Stimulated activated naive CD8-positive, alpha-beta T cell treated with anti-CD3 and anti-CD28 coated beads, Interleukin-15, amount 100 ng/mL, for 72 hours (primary cell): ENCODE data around the gene TRIM71.
"Not testable (repeated sequence)": the region's sequence is repeated elsewhere in the genome, so short reads cannot be mapped to it uniquely, and the experiment has no call there.

Source experiments
- ATAC-seq: fragments of 150-1000 bp; cut with Tn5 transposase; 2 replicates; pipeline ENCODE4 v1.10.0; 2021; ENCODE audit warnings: mild to moderate bottlenecking, moderate library complexity
- DNase-seq, 2 donors: peaks; one replicate each; pipeline ENCODE4 v3.0.0; 2021 to 2022
- H3K27ac Mint-ChIP-seq, 2 donors: one replicate each; pipeline ENCODE4 v1.8.0; 2022; ENCODE audit warnings: mild to moderate bottlenecking in 2 of 2, mixed read lengths in 2 of 2, moderate library complexity in 2 of 2
- H3K27me3 Mint-ChIP-seq: one replicate; pipeline ENCODE4 v1.8.0; 2022; ENCODE audit warnings: mixed read lengths
- H3K4me1 Mint-ChIP-seq: one replicate; pipeline ENCODE4 v1.8.0; 2022; ENCODE audit warnings: mild to moderate bottlenecking, mixed read lengths
- H3K4me3 Mint-ChIP-seq, 2 donors: one replicate each; pipeline ENCODE4 v1.8.0; 2022; ENCODE audit warnings: mild to moderate bottlenecking in 2 of 2, mixed read lengths in 2 of 2, moderate library complexity in 1 of 2
- H3K9me3 Mint-ChIP-seq, 2 donors: one replicate each; pipeline ENCODE4 v1.8.0; 2022; ENCODE audit warnings: mixed read lengths in 2 of 2

Gene TRIM71

GRCh38 chr3:32940726-32941125, 122.9 kb downstream of the TRIM71 start:
- Mint-ChIP-seq H3K9me3 (no peaks in the 10 kb centered on the region), H3K4me3 (no peak overlapping the region), H3K27me3 (no peaks in the 10 kb centered on the region), H3K4me1 (no peaks in the 10 kb centered on the region), H3K27ac (no peak overlapping the region)
- DNase-seq (no peak), ATAC-seq (no peak)

GRCh38 chr3:32945136-32945535, 127.3 kb downstream of the TRIM71 start:
- no peak overlapping the region for H3K27ac Mint-ChIP-seq
- no peak for ATAC-seq
- no peak overlapping the region for H3K4me3 Mint-ChIP-seq
- H3K9me3 Mint-ChIP-seq: no peaks in the 10 kb centered on the region
- DNase-seq: no peak
- H3K27me3 Mint-ChIP-seq: no peaks in the 10 kb centered on the region
- H3K4me1 Mint-ChIP-seq: peaks cover 27% of the 10 kb centered on the region

DNA sequence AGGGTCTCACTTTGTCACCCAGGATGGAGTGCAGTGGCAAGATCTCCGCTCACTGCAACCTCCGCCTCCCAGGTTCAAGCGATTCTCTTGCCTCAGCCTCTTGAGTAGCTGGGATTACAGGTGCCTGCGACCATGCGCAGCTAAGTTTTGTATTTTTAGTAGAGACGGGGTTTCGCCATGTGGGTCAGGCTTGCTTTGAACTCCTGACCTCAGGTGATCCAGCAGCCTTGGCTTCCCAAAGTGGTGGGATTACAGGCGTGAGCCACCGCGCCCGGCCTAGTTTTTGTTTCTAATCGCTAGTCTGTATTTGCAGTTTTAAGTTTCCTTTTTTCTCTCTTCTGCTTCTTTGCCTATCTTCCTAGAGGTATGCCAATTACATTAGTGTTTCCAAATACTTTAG, 127.8 kb downstream of the TRIM71 start:
- H3K4me3 Mint-ChIP-seq, DNase-seq, H3K27me3 Mint-ChIP-seq, H3K9me3 Mint-ChIP-seq, H3K27ac Mint-ChIP-seq, ATAC-seq: not testable (repeated sequence)
- H3K4me1 Mint-ChIP-seq: peaks cover 32% of the 10 kb centered on the region

DNA sequence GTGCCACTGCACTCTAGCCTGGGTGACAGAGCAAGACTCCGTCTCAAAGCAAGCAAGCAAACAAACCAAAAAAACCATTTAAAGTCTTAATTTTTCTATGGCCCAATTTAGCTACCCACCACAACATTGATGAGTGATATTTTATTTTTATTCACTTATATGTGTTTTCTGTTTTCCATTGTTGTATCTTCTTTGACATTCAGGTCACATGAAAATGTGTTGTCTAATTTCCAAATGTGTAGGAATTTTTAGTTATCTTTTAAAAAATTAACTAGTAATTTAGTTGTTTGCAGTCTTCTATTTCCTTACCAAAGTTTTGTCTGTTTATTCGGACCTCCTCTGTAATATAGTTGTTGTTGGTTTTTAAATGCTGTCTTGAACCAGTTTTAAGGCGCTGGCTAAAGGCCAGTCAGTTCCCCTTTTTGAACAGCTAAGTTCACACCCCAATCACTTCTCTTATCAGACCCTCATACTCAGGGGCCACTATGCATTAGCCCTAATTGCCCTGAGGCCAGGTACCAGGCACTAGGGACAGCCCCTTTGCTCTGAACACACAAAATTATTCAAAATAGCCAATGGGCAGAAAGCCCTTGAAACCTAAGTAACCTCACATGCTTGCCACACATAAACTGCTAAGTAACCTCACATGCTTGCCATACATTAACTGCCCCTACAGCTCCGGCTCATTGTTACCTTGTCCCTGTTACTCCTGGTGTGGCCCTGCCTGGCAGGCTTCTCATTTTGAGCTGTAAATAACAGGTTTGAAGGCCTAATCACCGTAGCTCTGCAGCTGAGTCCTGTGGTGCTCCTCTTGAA, 129.4 kb downstream of the TRIM71 start:
- Mint-ChIP-seq H3K27me3 (no peaks in the 10 kb centered on the region), H3K4me1 (peaks cover 48% of the 10 kb centered on the region), H3K27ac (no peak overlapping the region), H3K9me3 (no peaks in the 10 kb centered on the region), H3K4me3 (no peak overlapping the region)
- no peak for ATAC-seq
- DNase-seq: no peak
